ENCODE measurements around the gene CXCL9.
"Not testable (repeated sequence)": the region's sequence is repeated elsewhere in the genome, so short reads cannot be mapped to it uniquely, and the experiment has no call there.

DNA sequence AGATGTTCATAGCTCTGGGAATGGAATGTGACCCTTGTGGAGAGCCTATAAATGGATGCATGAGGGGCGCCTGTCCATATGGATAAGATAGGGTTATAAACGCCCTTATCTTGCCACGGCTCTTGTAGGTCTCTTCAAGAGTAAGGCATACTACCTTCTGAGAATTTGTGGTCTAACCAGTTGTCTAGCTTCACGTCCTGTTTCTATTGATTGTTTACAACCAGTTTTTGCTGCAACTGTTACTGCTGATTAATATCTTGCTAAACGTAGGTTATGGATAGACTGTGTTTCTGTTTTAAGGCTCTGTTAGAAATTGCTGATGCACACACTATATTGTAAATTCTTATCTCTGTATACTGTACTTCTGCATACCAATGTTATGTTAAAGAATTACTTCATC lies 52.5 kb downstream of the CXCL9 start:
- TF ChIP-seq, protein P1, sequence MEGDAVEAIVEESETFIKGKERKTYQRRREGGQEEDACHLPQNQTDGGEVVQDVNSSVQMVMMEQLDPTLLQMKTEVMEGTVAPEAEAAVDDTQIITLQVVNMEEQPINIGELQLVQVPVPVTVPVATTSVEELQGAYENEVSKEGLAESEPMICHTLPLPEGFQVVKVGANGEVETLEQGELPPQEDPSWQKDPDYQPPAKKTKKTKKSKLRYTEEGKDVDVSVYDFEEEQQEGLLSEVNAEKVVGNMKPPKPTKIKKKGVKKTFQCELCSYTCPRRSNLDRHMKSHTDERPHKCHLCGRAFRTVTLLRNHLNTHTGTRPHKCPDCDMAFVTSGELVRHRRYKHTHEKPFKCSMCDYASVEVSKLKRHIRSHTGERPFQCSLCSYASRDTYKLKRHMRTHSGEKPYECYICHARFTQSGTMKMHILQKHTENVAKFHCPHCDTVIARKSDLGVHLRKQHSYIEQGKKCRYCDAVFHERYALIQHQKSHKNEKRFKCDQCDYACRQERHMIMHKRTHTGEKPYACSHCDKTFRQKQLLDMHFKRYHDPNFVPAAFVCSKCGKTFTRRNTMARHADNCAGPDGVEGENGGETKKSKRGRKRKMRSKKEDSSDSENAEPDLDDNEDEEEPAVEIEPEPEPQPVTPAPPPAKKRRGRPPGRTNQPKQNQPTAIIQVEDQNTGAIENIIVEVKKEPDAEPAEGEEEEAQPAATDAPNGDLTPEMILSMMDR (IDR thresholded peaks at IDR 0.05), result not testable (repeated sequence)
- TF ChIP-seq POLR2A (IDR thresholded peaks at IDR 0.05), result not testable (repeated sequence)
